Trophoblast cell (in vitro differentiated cells and primary cell): ENCODE results near the gene PTPRE.

ENCODE experiments used
- DNase-seq, 2 donors: peaks; one replicate each; pipeline ENCODE4 v3.0.0-alpha.2; 2016
- H2AFZ ChIP-seq: 2 replicates; pipeline ENCODE4 v1.6.1; 2013; ENCODE audit warnings: low read length, moderate library complexity, mild to moderate bottlenecking; ENCODE audit not compliant: insufficient read depth, poor library complexity
- H2AK5ac ChIP-seq: 2 replicates; pipeline ENCODE4 v1.6.1; 2013; ENCODE audit warnings: mild to moderate bottlenecking, low read length
- H2BK120ac ChIP-seq: 2 replicates; pipeline ENCODE4 v1.6.1; 2013; ENCODE audit warnings: low read length, mild to moderate bottlenecking, moderate library complexity; ENCODE audit not compliant: insufficient read depth, poor library complexity
- H2BK12ac ChIP-seq: 2 replicates; pipeline ENCODE4 v1.6.1; 2013; ENCODE audit warnings: mild to moderate bottlenecking, low read length, moderate library complexity
- H2BK5ac ChIP-seq: 2 replicates; pipeline ENCODE4 v1.6.1; 2013; ENCODE audit warnings: low read length, low read depth, moderate library complexity, mild to moderate bottlenecking; ENCODE audit not compliant: poor library complexity
- H3K14ac ChIP-seq: 2 replicates; pipeline ENCODE4 v1.6.1; 2013; ENCODE audit warnings: mild to moderate bottlenecking, low read length
- H3K18ac ChIP-seq: 2 replicates; pipeline ENCODE4 v1.6.1; 2013; ENCODE audit warnings: mild to moderate bottlenecking, low read length
- H3K23ac ChIP-seq: 2 replicates; pipeline ENCODE4 v1.6.1; 2013; ENCODE audit warnings: low read length
- H3K27ac ChIP-seq: 2 replicates; pipeline ENCODE4 v1.5.1; 2013; ENCODE audit warnings: low read depth, mild to moderate bottlenecking, inconsistent platforms, low read length, moderate library complexity
- H3K27me3 ChIP-seq: 2 replicates; pipeline ENCODE4 v1.6.1; 2013; ENCODE audit warnings: inconsistent platforms, mild to moderate bottlenecking, low read length, moderate library complexity; ENCODE audit not compliant: insufficient read depth
- H3K36me3 ChIP-seq, 2 experiments: 1 replicate in 1 of 2; 2 replicates in 1 of 2; pipeline ENCODE4 v1.6.1; 2013; ENCODE audit warnings: low read length in 2 of 2, mild to moderate bottlenecking in 2 of 2, moderate library complexity in 1 of 2; ENCODE audit not compliant: insufficient read depth in 2 of 2, control insufficient read depth in 1 of 2
- H3K4ac ChIP-seq: 2 replicates; pipeline ENCODE4 v1.6.1; 2013; ENCODE audit warnings: low read depth, mild to moderate bottlenecking, low read length, moderate library complexity
- H3K4me1 ChIP-seq, 2 experiments: 1 replicate in 1 of 2; 2 replicates in 1 of 2; pipeline ENCODE4 v1.6.1; 2013; ENCODE audit warnings: low read length in 2 of 2, mild to moderate bottlenecking in 2 of 2, moderate library complexity in 1 of 2; ENCODE audit not compliant: insufficient read depth in 2 of 2, control insufficient read depth in 1 of 2
- H3K4me2 ChIP-seq: 2 replicates; pipeline ENCODE4 v1.6.1; 2013; ENCODE audit warnings: inconsistent platforms, mild to moderate bottlenecking, low read length, moderate library complexity
- H3K4me3 ChIP-seq: 2 replicates; pipeline ENCODE4 v1.5.1; 2013; ENCODE audit warnings: mild to moderate bottlenecking, low read depth, low read length, inconsistent platforms
- H3K79me1 ChIP-seq: one replicate; pipeline ENCODE4 v1.6.1; 2013; ENCODE audit warnings: low read length
- H3K79me2 ChIP-seq: 2 replicates; pipeline ENCODE4 v1.6.1; 2013; ENCODE audit warnings: low read length, mild to moderate bottlenecking; ENCODE audit not compliant: control insufficient read depth, insufficient read depth, poor library complexity
- H3K9ac ChIP-seq: 2 replicates; pipeline ENCODE4 v1.6.1; 2013; ENCODE audit warnings: mild to moderate bottlenecking, low read length
- H3K9me3 ChIP-seq: 2 replicates; pipeline ENCODE4 v1.6.1; 2013; ENCODE audit warnings: low read depth, mild to moderate bottlenecking, control low read depth, inconsistent platforms, low read length; ENCODE audit not compliant: insufficient read depth
- H4K12ac ChIP-seq: 2 replicates; pipeline ENCODE4 v1.6.1; 2013; ENCODE audit warnings: low read depth, mild to moderate bottlenecking, low read length, moderate library complexity
- H4K8ac ChIP-seq: 2 replicates; pipeline ENCODE4 v1.6.1; 2013; ENCODE audit warnings: low read depth, mild to moderate bottlenecking, low read length, moderate library complexity
- H4K91ac ChIP-seq: one replicate; pipeline ENCODE4 v1.6.1; 2013; ENCODE audit warnings: low read depth, mild to moderate bottlenecking, low read length, moderate library complexity
- WGBS: extraction: QIAGEN DNeasy Blood & Tissue Kit; methylation state at CpG from one replicate; pipeline ENCODE4 v1.1.7; 2013; ENCODE audit warnings: missing lambda C conversion rate; ENCODE audit not compliant: insufficient read length, insufficient coverage; ENCODE audit errors: extremely low coverage; 5-methylcytosine and 5-hydroxymethylcytosine counted together

The PTPRE gene

DNA sequence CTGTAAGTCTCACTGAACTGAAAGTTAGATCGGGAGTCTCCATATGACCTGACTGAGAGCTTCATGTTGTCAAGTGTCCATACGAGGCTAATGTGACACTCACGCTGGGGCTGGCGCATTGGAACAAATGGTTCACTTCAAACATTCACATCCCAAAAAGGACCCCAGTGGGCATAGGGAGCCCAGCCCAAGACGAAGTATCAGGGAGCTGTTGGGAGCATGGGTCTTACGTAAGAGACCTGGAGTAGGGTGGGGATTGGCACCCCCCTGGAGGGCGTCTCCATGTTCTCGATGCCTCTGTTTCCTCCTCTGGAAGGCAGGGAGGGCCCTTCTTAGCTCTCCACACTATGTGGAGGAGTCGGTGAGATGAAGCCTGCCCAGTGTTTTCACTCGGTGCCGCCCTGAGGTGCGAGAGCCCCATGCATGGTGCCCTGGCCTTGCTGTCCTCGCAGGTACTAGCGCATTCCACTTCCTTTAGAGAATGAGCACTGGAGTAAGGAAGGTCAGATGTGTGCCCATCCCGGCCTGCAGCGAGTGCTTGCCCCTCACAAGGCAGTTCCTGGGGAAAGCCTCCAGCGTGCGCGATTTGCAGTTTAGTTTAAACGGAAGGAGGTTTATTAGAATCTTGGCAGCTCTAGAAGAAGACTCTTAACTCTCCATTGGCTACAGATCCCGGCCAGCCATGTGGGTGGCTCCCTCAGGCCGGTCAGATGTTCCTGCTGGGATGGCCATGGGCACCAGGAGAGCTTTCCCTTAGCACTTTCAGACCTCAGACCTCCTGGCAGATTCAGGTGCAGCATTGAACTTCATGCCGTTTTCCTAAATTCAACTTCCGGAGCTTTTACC, 64.4 kb downstream of the PTPRE start:
- Histone ChIP-seq H3K27me3 (no peaks in the 10 kb centered on the region), H3K4me2 (no peak overlapping the region), H3K4ac (no peak overlapping the region), H3K27ac (no peak overlapping the region), H2BK12ac (no peak overlapping the region), H3K4me1 (peaks cover 0 to 3% of the 10 kb centered on the region in 2 experiments), H2AFZ (no peak overlapping the region), H4K8ac (no peak overlapping the region), H2AK5ac (no peak overlapping the region), H2BK5ac (no peak overlapping the region), H3K9ac (no peak overlapping the region), H3K79me2 (no peaks in the 10 kb centered on the region), H2BK120ac (no peak overlapping the region), H3K79me1 (no peaks in the 10 kb centered on the region), H3K4me3 (no peak overlapping the region), H3K36me3 (no peaks in the 10 kb centered on the region), H4K12ac (no peak overlapping the region), H3K23ac (no peak overlapping the region), H3K14ac (no peak overlapping the region), H3K9me3 (peaks cover 3% of the 10 kb centered on the region), H4K91ac (no peak overlapping the region), H3K18ac (no peak overlapping the region)
- no peak for DNase-seq
- WGBS, result no CpG with 5 or more reads among the region's 24 CpGs

DNA sequence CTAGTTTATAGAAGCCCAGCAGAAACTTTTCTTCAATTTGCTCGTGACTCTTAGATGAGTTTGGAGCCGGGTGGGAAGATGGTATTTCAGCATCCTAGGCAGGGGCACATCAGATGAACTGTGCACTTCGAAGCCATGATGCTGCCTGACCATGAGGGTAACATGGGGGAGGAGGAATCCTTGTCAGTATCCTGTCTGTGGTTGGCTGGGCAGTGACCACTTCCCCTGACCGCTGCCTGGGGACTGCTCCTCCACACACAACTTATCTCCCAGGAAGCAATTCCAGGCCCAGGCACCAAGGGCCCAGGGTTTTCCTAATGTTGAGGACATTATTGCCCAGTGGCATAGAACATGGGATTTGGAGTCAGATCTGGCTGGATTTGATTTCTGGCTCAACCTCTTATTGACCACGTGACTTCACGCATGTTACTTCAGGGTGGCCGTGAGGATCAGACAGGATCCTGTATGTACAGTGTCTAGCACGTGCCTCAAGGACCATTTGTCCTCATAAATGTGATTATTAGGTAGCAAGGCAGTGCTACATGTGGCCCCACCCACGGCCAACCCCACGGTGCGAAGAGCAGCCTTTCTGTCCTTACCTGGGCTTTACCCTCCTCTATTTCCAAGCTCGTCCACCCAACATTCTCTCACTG, 65.2 kb downstream of the PTPRE start:
- WGBS, result no CpG with 5 or more reads among the region's 12 CpGs
- H3K27ac ChIP-seq, result no peak overlapping the region

DNA sequence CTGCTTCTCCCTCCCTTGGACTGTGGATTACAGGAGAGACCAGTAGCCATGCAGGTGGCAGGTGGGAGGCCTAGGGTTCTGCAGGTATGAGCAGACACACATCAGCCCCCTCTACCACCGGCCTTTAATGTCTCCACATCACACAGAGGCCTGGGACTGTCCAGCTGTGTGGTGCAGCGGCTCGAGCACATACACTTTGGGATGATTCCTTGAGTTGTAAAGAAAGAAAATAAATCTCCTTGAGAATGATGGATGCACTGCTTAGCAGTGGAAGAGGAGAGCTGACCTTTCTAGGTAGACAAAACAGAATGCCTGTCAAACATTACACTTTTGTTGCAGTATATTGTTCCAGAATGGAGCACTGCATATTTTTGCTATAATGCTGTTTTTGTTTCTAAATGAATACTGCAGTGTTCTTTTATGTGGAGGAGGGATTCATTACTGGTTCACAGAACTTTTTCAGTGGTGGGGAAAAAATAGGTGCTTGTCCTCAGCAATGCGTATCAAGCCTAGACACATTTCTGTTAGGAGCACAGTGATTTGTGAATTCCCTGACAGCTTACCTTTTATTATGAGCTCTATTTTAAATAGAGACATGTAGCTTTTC, 66.0 kb downstream of the PTPRE start:
- H3K36me3 ChIP-seq, result no peaks in the 10 kb centered on the region
- no peak for DNase-seq
- H3K14ac ChIP-seq, result no peak overlapping the region
- H2BK12ac ChIP-seq, result no peak overlapping the region
- H3K79me2 ChIP-seq, result no peaks in the 10 kb centered on the region
- H3K4me3 ChIP-seq, result no peak overlapping the region
- peaks cover 3% of the 10 kb centered on the region for H3K9me3 ChIP-seq
- H3K79me1 ChIP-seq, result no peaks in the 10 kb centered on the region
- no peak overlapping the region for H2AK5ac ChIP-seq
- peaks cover 2 to 6% of the 10 kb centered on the region in 2 experiments for H3K4me1 ChIP-seq
- no peak overlapping the region for H3K9ac ChIP-seq
- H2BK5ac ChIP-seq, result no peak overlapping the region
- no peak overlapping the region for H3K18ac ChIP-seq
- H3K27me3 ChIP-seq, result no peaks in the 10 kb centered on the region
- H4K8ac ChIP-seq, result no peak overlapping the region
- H3K4ac ChIP-seq, result no peak overlapping the region
- no peak overlapping the region for H3K23ac ChIP-seq
- no peak overlapping the region for H4K91ac ChIP-seq
- no peak overlapping the region for H2AFZ ChIP-seq
- H4K12ac ChIP-seq, result no peak overlapping the region
- H2BK120ac ChIP-seq, result no peak overlapping the region
- H3K27ac ChIP-seq, result no peak overlapping the region
- H3K4me2 ChIP-seq, result no peak overlapping the region
- no CpG with 5 or more reads among the region's 4 CpGs for WGBS

More for the DNA sequence above, 65.2 kb downstream of the PTPRE start:
- Histone ChIP-seq H2AFZ (no peak overlapping the region), H3K23ac (no peak overlapping the region), H3K18ac (no peak overlapping the region), H2BK12ac (no peak overlapping the region), H4K91ac (no peak overlapping the region), H3K27me3 (no peaks in the 10 kb centered on the region), H4K8ac (no peak overlapping the region), H3K4ac (no peak overlapping the region), H4K12ac (no peak overlapping the region), H3K4me1 (peaks cover 0 to 3% of the 10 kb centered on the region in 2 experiments), H3K14ac (no peak overlapping the region), H3K4me3 (no peak overlapping the region), H3K79me2 (no peaks in the 10 kb centered on the region), H2AK5ac (no peak overlapping the region), H3K9ac (no peak overlapping the region), H3K79me1 (no peaks in the 10 kb centered on the region), H2BK5ac (no peak overlapping the region), H2BK120ac (no peak overlapping the region), H3K36me3 (no peaks in the 10 kb centered on the region), H3K4me2 (no peak overlapping the region), H3K9me3 (peaks cover 3% of the 10 kb centered on the region)
- no peak for DNase-seq

DNA sequence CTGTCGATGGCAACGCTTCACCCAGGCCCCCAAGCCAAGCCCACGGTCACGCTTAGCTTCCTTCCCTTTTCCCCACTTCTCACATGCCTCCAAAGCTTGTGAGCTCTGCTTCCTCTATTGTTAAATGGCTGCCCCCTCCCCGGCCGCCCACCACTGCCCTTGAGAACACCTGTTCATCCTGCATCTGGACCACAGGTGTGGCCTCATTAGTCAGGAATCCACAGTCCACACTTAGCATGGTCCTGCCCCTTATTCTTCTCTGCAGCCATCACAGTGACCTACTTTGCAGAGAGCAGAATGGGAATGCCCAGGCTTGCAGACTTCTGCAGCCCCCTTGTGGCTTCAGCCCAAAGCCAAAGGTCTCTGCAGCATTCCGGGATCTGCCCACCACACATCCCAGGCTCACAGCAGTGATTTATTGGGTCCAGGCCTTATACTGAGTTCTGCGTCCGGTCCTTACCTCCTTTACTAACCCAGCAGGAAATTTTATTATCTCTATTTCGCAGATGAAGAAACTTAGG, 66.9 kb downstream of the PTPRE start:
- H3K9me3 ChIP-seq, result no peaks in the 10 kb centered on the region
- H2BK5ac ChIP-seq, result no peak overlapping the region
- H3K18ac ChIP-seq, result no peak overlapping the region
- H3K79me2 ChIP-seq, result no peaks in the 10 kb centered on the region
- DNase-seq, result no peak
- H3K36me3 ChIP-seq, result no peaks in the 10 kb centered on the region
- H3K4me3 ChIP-seq, result no peak overlapping the region
- no peak overlapping the region for H4K8ac ChIP-seq
- no peak overlapping the region for H2AFZ ChIP-seq
- H3K23ac ChIP-seq, result no peak overlapping the region
- H2BK120ac ChIP-seq, result no peak overlapping the region
- H3K14ac ChIP-seq, result no peak overlapping the region
- H4K91ac ChIP-seq, result no peak overlapping the region
- H3K9ac ChIP-seq, result no peak overlapping the region
- WGBS, result no CpG with 5 or more reads among the region's 10 CpGs
- no peak overlapping the region for H3K4me2 ChIP-seq
- no peak overlapping the region for H4K12ac ChIP-seq
- no peak overlapping the region for H2BK12ac ChIP-seq
- H3K27ac ChIP-seq, result no peak overlapping the region
- no peaks in the 10 kb centered on the region for H3K79me1 ChIP-seq
- H3K4ac ChIP-seq, result no peak overlapping the region
- H2AK5ac ChIP-seq, result no peak overlapping the region
- H3K27me3 ChIP-seq, result no peaks in the 10 kb centered on the region
- peaks cover 2 to 3% of the 10 kb centered on the region in 2 experiments for H3K4me1 ChIP-seq
